HUDEP-2 (cell line): ENCODE data around the gene CSNK1A1.

Source experiments
- DNase-seq, 76 experiments: peaks; one replicate each; lab custom pipeline; 2025; ENCODE audit not compliant: unreplicated experiment in 76 of 76; lab: John Stamatoyannopoulos, UW

CSNK1A1 gene

GRCh38 chr5:149443210-149443609 is 108.0 kb downstream of the CSNK1A1 start:
- DNase-seq: no peak

- peak in 65 of 76 experiments; percentile 2 to 74 (median 43) for DNase-seq
Measured at GRCh38 chr5:149442563-149443182, 108.6 kb downstream of the CSNK1A1 start.
